ENCODE results near the gene PLEKHN1. TPM values are rescaled to one million over a fixed set of nuclear protein-coding genes. Genes with fewer than 3 reads are reported as not detected.

The PLEKHN1 gene
- polyA plus RNA-seq, 4 donors = 0.13 to 0.70 (median 0.32) TPM

DNA sequence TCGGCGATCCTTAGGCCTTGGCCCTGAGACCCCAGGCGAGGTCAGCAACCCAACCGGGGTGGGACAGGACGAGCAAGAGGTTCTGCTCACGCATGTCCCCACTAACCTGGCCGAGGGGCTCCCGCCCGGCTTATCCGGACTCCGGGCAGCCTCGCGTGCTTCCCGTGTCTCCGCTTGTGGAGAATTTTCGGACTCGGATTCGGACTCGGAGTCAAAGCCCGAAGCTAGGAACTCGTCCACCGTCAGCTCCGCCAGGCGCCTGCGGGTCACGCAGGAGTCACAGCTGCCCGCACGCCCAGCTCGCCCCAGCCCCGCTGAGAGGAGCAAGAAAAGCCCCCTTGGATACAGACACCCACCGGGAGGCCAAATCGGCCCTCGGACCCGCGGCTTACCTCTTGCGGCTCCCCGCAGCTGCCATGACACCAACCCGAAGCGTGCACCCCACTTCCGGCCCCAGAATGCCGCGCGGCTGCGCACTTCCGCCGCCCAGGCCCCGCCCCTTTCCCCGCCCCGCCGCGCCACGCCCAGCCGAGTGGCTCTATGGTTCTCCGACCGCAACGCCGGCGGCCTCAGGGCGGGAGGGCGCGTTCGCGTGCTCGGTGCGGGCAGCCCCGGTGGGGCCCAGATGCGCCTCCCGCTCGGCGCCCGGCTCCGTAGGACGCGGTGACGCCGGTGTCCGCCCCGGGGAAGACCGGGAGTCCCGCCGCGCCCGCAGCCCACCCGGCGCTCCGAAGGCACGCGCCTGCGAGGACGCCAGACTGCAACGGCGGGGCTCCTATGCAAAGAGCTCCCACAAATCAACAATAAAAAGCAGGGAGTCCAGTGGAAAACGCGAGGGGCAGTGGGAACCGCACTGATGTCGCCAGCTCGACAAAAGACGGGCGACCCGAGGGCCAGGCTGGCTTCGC, 7.2 kb upstream of the PLEKHN1 start, which contains the start of gene NOC2L:
Gene NOC2L (minus strand): TSS at position 434 of the 908 bp plus-strand sequence. CDS start 16 bp downstream, at position 418.
- peak in 1 of 4 donors; percentile 74 for DNase-seq (ENCODE audit: low read depth in 4 of 4, low spot score in 2 of 4)

GRCh38 chr1:959731-960362, 6.4 kb upstream of the PLEKHN1 start:
- no peak for DNase-seq (ENCODE audit: low read depth in 4 of 4, low spot score in 2 of 4)

- DNase-seq (ENCODE audit: low read depth in 4 of 4, low spot score in 2 of 4) = no peak
These were observed 5.7 kb upstream of the PLEKHN1 start, which contains the start of gene KLHL17 for GRCh38 chr1:960363-961131. Gene KLHL17 (plus strand): TSS chr1:960584. CDS start chr1:960694, 110 bp downstream.

- DNase-seq (ENCODE audit: low read depth in 4 of 4, low spot score in 2 of 4) = no peak
These were observed 5.1 kb upstream of the PLEKHN1 start for GRCh38 chr1:961132-961669.

GRCh38 chr1:962381-963300, 3.6 kb upstream of the PLEKHN1 start:
- no peak for DNase-seq (ENCODE audit: low read depth in 4 of 4, low spot score in 2 of 4)

DNA sequence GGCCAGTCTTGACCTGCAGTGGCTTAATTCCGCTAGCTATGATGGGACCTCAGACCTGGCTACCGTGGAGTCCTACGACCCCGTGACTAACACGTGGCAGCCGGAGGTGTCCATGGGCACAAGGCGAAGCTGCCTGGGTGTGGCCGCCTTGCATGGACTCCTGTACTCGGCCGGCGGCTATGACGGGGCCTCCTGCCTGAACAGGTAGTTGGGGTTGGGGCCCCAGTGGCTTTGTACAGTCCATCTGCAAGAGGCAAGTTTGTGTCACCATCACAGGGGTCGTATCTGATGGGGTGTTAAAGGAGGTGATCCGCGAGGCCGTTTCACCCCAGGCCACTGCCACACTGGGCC, 3.0 kb upstream of the PLEKHN1 start:
- no peak for DNase-seq (ENCODE audit: low read depth in 4 of 4, low spot score in 2 of 4)

DNA sequence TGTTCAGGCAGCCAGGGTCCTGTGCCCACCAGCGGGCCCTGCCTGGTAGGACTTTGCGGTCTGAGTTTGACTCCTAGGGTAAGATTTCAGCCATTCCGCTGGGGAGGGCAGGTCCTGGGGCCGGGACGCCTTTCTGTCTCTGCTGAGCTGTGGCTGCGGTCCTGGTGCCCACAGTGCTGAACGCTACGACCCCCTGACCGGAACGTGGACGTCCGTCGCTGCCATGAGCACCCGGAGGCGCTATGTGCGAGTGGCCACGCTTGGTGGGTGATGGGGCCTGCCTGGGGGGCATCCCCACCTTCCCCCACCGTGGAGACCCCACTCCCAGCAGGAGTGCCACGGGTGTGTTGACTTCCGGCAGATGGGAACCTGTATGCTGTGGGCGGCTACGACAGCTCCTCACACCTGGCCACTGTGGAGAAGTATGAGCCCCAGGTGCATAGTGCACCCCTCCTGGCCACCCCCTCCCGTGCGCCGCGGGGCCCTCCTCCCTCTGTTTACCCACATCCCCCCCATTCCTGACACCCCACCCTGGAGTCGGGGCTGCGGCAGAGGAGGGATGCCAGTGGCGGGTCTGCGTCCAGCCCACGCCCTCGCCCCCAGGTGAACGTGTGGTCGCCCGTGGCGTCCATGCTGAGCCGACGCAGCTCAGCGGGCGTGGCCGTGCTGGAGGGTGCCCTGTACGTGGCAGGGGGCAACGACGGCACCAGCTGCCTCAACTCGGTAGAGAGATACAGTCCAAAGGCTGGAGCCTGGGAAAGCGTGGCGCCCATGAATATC, 2.3 kb upstream of the PLEKHN1 start:
- no peak for DNase-seq (ENCODE audit: low read depth in 4 of 4, low spot score in 2 of 4)

- no peak for DNase-seq (ENCODE audit: low read depth in 4 of 4, low spot score in 2 of 4)
These were observed 1.4 kb upstream of the PLEKHN1 start for GRCh38 chr1:964691-965525.

GRCh38 chr1:965526-966134, 652 bp upstream of the PLEKHN1 start:
- DNase-seq (ENCODE audit: low read depth in 4 of 4, low spot score in 2 of 4) = no peak

DNA sequence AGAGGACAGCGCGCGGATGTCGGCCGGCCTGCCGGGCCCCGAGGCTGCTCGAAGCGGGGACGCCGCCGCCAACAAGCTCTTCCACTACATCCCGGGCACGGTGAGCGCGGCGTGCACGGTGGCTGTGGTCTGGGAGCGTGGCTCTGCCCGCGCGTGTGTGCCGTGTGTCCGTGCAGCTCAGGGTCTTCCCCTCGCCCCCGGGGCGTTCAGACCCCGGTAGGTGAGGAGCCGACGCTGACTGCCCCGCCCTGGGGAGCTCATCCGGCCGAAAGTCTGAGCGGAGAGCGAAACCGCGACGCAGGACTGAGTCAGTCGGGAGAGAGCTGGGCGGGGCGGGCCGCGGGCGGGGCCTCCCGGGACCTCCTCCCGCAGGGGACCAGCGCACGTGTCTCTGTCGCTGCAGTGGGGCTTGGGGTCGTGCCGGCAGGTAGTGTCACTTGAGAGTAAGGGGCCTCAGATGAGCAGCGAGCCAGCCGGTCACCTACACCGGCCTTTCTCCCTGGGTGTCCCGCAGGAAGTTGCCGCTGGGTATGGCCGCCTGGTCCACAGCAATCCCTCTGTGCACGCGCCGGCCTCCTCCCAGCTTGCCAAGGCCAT, 520 bp downstream of the PLEKHN1 start:
- no peak for DNase-seq (ENCODE audit: low read depth in 4 of 4, low spot score in 2 of 4)

- DNase-seq (ENCODE audit: low read depth in 4 of 4, low spot score in 2 of 4) = no peak
These were observed 1.4 kb downstream of the PLEKHN1 start for GRCh38 chr1:967466-968343.

DNA sequence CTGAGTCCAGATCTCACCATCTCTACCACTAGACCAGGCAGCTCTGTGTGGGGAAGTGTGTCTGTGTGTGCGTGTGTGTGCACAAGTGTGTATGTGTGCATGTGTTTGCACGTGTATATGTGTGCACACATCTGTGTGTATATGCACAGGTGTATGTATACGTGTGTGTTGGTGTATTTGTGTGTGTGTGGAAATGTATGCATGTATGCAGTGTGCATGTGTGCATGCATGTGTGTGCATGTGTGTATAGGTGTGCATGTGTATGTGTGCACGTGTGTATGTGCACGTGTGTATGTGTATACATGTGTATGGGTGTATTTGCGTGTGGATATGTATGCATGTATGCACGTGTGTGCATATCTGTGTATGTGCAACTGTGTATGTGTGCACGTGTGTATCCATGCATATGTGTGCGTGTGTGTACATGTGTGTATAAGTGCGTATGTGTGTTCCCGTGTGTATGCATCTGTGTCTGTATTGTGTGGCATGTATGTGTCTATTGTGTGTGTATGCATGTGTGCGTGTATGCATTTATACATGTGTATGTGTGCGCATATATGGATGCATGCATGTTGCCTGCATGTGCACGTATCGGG, 3.1 kb downstream of the PLEKHN1 start:
- no peak for DNase-seq (ENCODE audit: low read depth in 4 of 4, low spot score in 2 of 4)

DNA sequence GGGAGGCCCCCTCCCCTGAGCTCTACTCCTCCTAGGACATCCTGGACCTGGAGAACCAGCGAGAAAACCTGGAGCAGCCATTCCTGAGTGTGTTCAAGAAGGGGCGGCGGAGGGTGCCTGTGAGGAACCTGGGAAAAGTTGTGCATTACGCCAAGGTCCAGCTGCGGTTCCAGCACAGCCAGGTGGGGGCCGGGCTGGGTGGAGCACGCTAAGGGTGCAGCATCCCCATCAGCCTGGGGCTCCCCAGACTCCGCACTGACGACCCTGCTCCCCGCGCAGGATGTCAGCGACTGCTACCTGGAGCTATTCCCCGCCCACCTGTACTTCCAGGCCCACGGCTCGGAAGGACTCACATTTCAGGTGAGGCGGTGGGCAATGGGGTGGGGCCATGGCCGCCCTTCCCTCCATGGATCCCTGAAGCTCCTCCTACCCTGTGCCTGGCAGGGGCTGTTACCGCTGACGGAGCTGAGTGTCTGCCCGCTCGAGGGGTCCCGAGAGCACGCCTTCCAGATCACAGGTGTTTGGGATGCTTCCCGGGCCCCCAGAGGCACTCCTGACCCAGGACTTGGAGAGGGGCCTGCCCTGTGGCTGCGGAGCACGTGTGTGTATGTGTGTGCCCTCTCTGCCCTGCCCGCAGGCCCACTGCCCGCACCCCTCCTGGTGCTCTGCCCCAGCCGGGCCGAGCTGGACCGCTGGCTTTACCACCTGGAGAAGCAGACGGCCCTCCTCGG, 4.1 kb downstream of the PLEKHN1 start:
- DNase-seq (ENCODE audit: low read depth in 4 of 4, low spot score in 2 of 4) = no peak

DNA sequence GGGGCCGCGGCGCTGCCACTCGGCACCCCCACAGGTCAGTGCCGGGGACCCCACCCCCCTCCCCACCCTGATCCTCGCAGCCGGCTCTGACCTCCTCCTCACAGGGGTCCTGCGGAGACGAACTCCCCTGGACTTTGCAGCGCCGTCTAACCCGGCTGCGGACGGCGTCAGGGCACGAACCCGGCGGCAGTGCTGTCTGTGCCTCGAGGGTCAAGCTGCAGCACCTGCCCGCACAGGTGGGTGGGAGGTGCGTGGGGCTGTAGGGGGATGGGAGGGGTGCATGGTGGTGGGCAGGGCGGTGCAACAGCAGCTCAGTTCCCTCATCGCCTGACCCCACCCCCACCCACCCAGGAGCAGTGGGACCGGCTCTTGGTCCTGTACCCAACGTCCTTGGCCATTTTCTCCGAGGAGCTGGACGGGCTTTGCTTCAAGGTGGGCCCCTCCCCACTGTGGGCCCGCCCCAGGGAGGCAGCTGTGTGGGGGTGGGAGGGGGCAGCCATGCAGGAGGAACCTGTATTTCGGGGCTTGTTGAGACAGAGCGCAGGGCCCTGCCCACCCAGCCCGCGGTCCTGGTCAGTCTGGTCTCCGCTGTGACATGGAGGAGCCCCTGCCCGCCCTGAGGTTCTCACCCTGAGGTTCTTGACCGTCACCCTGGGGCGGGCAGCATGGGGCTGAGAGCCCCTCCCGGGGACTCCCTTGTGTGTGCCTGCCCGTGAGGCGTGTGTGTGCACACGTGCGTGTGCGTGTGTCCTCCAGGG, 4.9 kb downstream of the PLEKHN1 start:
- no peak for DNase-seq (ENCODE audit: low read depth in 4 of 4, low spot score in 2 of 4)
